CD4-positive, alpha-beta T cell treated with Interleukin-4 for 1 hour (primary cell): Measurements from ENCODE around the gene NALCN.

ENCODE experiments used
- DNase-seq, 2 donors: peaks; one replicate each; pipeline ENCODE4 v3.0.0-alpha.2; 2020 to 2022

The NALCN gene

DNA sequence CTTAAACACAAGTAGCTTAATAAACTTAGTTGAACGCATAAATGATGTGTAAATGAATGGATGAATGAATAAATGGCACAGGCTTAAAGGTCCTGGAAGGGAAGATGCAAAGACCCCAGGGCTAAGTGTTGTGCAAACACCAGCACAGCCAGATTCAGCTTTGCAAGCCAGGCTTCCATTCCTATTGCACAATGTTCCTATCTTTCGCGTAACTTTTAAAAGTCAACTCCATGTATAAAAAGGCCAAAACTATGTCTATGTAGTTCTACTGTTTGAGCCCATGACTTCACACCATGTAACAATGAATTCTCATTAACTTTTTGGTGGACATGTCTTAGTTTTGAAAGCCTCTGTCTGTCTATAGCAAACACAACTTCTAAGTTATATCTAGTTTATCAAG lies 226.0 kb downstream of the NALCN start:
- DNase-seq = no peak

- DNase-seq = no peak
Observed at GRCh38 chr13:101185606-101186005, 230.7 kb downstream of the NALCN start.

DNA sequence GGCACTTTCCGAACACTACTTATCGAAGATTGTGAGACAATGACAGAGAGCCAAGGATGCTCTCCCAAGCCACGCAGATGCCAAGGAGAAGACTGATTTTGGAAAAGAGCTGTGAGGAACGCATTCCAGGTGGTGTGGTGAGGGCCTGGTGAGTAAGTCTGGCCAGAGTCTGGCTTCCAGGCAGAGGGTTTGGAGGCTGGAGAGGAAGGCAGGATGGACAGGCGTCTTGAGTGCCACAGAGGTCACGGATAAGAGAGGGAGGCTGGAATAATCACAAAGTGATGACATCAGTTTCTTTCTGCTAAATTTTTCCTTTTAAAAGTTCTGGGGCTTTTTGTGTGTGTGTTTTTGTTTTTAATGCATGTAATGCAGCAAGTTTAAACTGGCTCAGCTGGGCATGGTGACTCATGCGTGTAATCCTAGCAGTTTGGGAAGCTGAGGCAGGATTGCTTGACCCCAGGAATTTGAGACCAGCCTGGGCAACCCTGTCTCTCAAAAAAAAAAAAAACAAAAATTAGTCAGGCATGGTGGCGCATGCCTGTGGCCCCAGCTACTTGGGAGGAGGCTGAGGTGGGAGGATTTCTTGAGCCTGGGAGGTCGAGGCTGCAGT lies 235.1 kb downstream of the NALCN start:
- DNase-seq = no peak

GRCh38 chr13:101179021-101179420 lies 237.3 kb downstream of the NALCN start:
- DNase-seq = no peak

GRCh38 chr13:101178406-101178805 lies 237.9 kb downstream of the NALCN start:
- no peak for DNase-seq

GRCh38 chr13:101170306-101170705 lies 246.0 kb downstream of the NALCN start:
- no peak for DNase-seq

GRCh38 chr13:101157261-101157660 lies 259.0 kb downstream of the NALCN start:
- DNase-seq = no peak

DNA sequence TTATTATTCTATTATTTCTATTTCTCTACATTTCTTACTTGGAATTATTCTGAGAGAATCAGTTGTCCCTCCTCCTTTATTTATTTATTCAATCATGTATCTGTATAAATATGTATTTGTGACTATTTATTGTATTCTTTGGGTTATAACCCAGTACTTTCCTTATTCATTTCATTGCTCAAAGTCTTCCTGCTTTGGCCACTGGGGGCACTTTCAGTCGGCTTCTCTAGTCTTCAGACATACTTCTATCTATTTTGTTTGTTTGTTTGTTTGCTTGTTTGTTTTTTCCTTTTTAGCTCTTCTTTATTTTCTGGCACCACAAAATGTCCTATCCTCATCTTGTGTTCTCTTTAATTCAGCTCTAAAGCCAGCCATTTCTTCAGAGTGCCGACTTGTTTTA lies 260.4 kb downstream of the NALCN start:
- no peak for DNase-seq

GRCh38 chr13:101152184-101152583 lies 264.1 kb downstream of the NALCN start:
- DNase-seq = no peak

GRCh38 chr13:101150998-101151397 lies 265.3 kb downstream of the NALCN start:
- DNase-seq = no peak

DNA sequence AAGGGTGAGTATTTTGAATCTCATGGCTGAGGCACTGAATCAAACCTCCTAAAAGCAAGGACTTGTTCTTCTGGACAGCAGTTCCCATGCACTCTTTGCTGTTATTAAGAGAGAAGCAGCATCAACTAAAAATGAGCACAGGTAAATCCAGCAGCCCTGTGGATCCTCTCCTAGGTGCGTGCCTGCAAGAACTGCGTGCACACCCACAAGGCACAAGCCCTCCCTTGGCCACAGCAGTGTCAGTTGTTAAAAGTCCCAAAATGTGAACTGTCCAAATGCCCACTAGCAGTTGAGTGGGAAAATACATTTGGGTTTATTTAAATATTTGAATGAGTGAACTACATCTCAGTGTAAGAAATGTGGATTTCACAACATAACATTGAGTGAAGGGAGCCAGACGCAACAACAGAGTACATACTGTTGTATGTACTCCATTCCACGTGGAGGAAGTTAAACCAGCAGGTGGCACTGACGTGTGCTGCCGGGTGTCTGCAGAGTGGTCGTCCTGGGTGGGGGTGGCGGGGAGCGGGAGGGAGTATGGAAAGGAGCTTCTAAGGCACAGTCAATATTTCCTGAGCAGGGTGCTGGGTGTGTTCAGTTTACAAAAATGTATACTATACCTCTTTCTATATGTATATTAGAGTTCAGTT lies 266.4 kb downstream of the NALCN start:
- no peak for DNase-seq

DNA sequence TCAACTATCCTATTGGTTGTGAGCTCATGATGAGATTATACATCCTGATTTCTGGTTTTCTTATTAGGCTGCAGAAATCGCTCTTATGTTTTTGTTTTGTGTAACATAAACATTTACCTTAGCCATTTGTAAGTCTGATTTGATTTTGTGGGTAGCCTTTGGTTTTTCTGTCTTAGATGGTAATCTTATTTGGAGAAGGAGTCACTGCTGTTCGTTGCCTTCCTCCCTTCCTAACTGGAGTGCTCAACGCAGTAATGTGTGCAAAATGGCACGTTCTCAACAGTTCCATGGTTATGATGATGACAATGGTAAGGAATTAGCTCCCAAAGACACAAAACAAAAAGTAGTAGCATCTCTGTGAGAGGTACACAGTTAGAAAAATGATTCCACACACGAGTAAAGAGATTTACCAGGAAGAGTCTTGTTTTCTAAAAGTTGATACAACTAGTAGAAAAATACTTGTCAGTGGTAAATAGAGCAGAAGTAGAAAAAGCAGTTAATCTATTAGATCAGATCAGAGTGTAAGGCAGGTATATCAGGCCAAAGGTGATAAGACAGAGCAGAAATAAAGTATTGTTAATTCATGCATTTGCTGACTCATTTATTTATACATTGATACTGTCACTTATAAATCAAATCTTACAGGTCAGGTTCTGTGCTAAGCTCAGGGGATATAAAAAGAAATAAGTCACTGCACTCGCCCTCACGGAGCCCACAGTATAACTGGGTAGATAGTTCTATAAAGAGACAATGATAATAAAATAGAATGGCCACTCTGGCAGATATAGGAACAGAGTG lies 270.0 kb downstream of the NALCN start:
- no peak for DNase-seq

GRCh38 chr13:101144808-101145419 lies 271.4 kb downstream of the NALCN start:
- DNase-seq = peak in 1 of 2 donors; percentile 56

DNA sequence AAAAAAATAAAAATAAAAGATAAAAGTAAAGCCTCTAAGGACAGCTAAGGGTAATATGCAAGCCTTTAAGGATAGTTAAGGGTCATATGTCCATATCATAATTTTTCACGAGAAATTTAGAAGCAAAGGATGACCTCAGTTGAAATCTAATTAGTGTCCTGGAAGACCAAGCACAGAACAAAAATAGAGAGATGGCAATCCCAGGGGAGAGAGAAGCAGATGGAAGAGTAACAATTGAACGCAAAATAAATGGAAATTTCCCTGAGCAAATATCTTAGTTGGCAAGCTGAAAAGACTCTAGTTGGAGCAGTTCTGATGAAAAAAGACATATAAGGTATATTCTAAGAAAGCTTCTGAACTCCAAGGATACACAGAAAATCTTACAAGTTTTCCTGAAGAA lies 275.4 kb downstream of the NALCN start:
- no peak for DNase-seq

DNA sequence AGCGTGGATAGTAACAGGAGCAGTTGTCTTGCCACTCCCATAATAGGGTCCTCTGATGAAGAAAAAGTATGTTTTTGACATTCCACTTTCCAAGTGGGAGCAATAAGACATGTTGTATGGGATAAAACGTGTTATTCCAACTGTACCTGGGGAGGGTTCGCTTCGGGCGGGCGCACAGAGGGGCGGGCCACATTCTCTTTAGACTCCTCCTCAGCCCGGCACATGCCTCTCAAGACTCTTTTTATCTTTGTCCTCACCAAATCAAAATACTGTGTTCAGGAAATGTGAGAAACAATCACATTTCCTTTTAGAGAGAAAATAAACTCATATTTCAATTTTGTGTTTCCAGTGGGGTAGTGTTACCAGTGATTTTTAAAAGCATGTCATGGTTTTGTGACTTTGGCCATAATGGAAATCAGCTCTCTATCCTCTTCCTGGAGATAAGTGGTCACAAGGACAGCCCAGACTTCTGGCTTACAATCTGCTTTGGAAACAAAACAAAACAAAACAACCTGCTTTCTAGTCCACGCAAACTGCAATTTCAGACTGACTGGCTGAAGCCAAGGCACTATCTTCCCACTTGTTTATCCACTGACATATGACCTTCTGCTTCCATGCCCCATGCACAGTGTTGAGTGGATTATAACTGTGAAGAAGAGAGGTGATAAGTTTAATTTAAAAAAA lies 276.1 kb downstream of the NALCN start:
- DNase-seq = no peak

- no peak for DNase-seq
Observed at GRCh38 chr13:101139081-101139480, 277.2 kb downstream of the NALCN start.

- DNase-seq = peak in 1 of 2 donors; percentile 36
Observed at GRCh38 chr13:101127741-101128353, 288.5 kb downstream of the NALCN start.

DNA sequence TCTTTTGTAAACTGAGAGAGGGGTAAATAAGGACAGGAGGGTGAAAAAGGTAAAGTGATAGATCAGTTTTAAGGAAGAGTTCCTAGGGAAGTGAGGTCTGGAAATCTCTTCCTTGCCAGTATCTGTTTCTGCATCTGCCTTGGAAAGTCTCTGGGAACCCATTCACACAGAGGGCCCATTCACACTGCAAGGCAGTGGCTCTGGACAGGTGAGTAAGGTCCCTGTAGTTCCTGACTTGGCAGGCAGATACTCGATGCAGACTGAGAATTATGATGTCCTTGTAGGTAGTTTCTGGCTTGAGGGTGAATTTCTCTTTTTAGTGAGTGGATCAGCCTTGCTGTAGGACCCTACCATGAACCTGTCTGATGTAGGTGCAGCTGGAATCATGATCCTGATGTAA lies 293.3 kb downstream of the NALCN start:
- DNase-seq = no peak

DNA sequence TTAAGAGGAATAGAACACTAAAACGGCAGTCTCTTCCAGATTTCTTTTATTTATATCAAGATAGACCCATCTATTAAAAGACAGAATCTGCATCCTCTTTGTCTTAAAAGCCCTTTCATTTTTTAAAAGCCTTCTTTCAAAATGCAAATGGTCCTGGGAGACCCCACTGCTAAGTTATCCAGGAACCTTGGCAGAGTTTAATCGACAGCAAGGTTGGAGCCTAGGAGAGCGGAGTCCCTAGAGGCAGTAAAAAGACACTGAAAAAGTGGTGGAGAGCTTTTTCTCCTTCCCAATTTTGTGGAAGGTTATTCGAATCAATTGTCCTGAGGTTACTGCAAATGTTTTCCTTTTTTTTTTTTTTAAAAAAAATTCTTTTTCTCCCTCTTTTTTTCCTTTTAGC lies 294.7 kb downstream of the NALCN start:
- DNase-seq = no peak

GRCh38 chr13:101120007-101120406 lies 296.3 kb downstream of the NALCN start:
- no peak for DNase-seq

DNA sequence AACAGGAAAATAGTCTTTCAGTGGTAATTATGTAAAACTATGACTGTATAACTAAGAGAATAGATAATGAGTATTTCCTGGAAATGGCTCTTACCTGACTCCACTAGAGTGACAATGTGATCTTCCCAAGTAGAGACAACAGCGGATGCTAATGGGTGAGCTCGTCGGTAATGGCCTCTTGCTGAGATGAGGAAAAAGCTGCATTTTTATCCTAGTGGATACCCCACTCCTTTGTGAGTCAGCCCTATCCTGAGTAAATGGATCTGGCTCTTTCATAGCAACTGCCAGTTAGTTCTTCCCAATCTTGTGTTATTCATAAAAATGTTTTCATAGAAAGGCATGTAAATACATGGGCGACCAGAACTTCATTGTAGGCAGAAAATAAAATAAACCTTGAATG lies 299.5 kb downstream of the NALCN start:
- no peak for DNase-seq

- no peak for DNase-seq
Observed at GRCh38 chr13:101116341-101116740, 300.0 kb downstream of the NALCN start.

- no peak for DNase-seq
Observed at GRCh38 chr13:101115762-101116171, 300.5 kb downstream of the NALCN start.
